ENCODE measurements around the gene DHX34.

The DHX34 gene

GRCh38 chr19:47418692-47419029 lies 69.5 kb downstream of the DHX34 start:
- DNase-seq, result peak in 1 of 2 experiments; percentile 38

DNA sequence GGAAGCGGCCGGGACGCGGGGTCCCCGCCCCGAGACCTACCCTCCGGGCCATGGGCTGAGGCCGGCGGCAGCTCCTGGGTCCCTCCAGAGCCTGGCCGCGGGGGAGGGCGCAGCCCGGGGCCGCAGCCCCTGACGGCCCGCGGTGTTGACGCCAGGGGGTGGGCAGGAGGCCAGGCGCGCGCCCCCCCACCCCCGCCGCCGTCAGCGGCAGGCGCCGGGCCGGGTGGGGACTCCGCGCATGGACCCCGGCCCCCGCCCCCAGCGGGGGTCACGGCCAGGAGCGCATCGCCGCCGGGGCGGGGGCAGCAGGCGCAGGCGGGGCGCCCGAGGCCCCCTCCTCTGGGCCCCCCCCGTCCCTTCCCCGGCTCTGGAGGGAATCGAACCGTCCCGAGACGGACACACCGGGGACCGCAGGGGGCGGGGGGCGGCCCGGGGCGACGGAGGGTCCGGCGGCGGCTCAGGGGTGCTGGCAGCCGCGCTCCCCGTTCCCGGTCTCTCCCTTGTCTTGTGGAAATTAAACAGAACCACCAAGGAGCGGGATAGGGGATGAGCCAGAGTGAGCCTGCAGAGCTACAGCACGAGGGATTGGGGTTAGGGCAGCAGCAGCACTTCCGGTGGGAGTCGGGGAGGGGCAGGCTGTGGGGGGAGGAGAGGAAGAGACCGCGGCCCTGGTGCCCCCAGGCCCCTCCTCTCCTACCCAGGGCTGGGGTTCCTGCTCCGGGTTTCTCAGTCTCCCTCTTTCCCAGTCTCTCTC lies 70.1 kb downstream of the DHX34 start, which contains the start of gene MEIS3:
Gene MEIS3 (minus strand): TSS at position 498 of the 754 bp plus-strand sequence. CDS start 446 bp downstream, at position 52.
- DNase-seq, result no peak

DNA sequence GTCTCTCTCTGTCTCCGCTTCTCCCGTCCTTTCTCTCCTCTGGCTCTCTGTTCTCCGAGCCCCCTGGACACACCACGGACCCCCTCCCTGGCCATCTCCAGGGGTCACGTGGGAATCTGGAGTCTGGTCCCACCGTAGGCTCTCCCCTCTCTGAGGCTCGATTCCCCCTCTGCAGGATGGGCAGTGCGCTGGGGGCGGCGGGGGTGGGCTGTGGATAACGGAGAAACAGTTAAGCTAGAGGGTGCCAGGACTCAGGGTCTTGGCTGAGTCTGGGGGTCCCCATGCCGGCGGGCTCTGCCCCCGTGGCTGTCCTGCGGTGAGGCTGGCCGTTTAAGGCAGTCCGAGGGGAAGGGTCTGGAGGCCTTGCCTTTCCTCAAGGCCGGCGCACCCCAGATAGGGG lies 70.7 kb downstream of the DHX34 start:
- DNase-seq, result no peak

DNA sequence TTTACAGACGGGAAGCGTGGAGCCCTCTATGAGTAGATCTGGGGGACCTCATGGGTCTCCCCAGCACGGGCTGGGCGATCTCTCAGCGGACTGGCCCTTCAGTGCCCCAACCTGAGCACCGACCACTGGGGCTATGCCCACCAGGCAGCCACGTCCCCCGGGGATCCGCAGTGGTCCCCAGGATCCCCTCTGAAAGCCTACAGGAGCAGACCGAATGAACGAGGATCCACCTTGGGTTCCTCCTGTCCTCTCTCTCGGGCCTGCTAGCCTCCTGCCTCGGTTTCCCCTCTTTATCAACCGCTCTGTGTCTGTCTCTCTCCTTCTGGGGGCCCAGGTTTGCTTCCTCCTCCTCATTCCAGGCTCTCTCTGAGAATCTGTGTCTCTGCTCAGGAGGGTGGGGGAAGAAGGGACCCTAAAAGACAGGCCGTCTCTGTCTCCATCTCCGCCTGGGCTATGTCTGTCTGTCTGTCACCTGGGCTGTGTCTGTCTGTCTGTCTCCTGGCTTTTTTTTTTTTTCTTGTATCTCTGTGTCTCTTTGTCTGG lies 72.2 kb downstream of the DHX34 start:
- no peak for DNase-seq

DNA sequence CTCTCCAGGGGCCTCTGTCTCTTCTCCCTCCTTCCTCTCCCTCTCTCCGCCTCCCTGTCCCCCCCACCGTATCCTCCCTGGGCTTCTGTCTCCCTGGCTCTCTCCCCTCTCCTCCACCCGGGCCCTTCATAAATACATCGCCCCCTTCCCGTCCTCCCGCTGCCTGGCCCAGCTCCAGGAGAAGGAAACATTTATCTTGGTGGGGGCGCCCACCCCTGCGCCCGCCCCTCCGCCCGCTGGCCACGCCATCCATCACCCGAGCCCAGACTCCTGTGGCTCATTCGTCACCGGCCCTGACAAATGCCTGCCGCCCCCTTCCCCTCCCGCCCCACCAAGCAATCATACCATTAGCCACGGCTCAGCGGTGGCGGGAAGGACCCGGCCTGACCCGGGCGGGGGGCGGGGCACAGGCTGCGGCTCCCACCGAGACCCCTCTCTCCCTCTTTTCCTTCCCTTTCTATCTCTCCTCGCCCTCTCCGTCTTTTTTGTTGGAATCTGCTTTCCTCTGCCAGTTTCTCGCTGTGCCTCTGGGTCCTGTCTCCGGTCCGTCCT lies 72.8 kb downstream of the DHX34 start:
- no peak for DNase-seq

GRCh38 chr19:47422417-47423163 lies 73.5 kb downstream of the DHX34 start:
- DNase-seq, result no peak

DNA sequence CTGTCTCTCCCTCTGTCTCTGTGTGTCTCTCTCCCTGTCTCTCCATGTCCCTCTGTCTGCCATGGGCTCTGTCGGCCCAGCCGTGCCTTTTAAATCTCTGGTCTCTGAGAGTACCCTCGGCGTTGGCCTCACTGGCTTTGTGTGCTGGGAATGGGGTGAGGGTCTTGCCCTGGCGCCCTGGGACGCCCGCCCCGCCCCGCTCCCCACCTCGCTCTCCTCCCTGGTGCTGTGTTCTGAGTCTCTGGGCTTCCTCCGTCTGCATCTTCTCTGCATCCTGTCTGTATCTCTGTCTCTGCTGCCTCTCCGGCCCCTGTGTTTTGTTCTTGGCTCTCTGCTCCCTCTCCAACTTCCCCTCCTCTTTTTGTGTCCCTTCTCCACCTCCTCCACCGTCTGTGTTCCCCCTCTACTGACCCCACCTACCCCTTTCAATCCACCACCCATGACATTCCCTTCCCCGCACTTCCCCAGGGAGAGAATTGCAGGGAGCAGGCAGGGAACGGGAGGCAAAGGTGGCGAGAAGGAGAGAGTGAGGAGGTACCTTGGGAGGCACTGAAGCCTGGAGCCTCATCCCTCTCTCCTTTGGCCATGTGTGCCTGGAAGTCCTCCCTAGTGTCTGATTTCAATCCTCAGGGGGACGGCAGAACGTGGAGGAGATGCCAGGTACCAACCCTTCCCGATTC lies 74.2 kb downstream of the DHX34 start:
- DNase-seq, result no peak

- peak in 1 of 2 experiments; percentile 78 for DNase-seq
Measured at GRCh38 chr19:47427241-47428176, 78.4 kb downstream of the DHX34 start.

GRCh38 chr19:47428177-47428894 lies 79.2 kb downstream of the DHX34 start:
- DNase-seq, result peak; percentile 100

DNA sequence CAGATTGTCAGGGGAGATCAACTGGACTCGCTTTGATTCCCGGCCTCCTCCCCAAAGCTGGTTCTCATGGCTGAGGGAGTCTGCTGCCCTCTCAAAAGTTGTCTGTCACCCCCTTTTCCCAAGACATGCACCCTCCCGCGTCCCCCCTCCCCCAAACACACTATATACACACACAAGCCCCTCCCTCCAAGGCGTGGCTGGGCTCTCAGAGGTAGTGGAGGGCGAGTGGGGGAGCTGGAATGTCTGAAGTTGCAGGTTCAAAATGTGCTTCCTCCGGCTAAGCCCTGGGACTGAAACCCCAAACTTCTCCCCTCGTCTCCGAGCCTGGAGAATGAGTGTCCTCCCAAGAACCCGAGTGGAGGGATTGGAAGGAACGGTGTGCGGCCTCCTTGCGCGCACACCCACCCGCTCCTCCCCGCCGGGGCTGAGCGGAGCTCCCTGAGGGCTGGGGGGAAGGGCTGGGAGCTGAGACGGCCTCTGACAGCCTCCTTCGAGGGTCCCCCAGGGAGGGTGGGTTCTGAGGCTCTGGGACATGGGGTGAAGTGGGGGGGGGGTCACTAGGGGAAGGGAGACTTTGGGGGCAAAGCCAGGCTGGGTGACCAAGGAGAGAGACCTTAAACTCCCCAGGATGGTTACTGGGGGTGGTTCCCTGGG lies 80.2 kb downstream of the DHX34 start:
- DNase-seq, result no peak

DNA sequence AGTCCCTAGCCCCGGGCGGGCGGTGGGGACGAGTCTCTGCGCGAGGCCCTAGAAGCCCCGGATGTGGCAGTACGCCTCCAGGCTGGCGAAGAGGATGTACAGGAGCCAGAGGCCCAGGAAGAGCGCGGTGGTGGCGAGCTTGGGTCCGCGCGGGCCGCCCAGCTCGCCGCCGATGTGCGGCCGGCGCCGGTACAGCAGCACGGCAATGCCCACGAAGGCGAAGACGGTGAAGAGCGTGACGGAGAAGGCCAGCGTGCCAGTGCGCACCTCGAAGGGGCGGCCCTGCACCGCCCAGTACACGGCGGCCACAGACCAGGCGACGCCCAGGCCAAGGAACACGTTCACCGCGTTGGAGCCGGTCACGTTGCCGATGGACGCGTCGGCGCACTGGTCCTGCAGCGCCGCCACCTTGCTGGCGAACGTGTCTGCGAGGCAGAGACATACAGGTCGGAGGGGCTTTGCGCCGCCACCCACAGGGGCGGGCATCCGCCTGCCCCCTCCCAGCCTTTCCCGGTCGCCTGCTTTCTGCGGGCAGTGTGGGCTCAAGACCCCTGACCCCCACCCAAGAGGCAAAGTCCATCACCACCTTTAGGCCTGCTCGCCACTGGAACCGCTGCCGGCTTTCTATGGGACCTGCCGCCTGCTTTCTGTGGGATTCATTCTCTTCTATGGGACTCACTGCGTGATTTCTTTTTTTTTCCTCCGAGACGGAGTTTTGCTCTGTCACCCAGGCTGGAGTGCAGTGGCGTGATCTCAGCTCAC lies 81.1 kb downstream of the DHX34 start:
- no peak for DNase-seq

DNA sequence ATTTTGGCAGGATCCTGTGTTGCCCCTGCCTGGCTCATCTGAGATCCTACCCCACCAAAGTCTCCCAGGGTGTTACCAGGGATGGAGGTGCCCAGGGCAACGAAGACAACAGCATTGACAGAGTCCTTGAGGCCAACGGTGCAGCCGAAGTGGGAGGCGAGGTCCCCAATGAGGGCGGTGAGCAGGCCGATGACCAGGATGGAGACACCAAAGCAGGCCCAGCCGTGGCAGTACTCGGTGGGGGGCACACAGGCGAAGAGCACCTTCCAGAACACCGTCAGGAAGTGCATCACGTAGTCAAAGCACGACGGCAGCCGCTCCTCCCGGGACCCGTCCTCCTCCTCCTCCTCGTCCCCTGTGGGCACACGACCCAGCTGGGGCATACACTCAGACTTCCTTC lies 83.0 kb downstream of the DHX34 start:
- no peak for DNase-seq
